Esophagus muscularis mucosa (tissue), 4 donors: Measurements from ENCODE around the gene KRT9. TPM values are rescaled to one million over a fixed set of nuclear protein-coding genes. Genes with fewer than 3 reads are reported as not detected.

Experiments
- DNase-seq: peaks from one replicate; pipeline ENCODE4 v3.0.0-alpha.2; 2017; ENCODE audit errors: extremely low spot score
- H3K27ac ChIP-seq, 4 donors: fragments of 200-600 bp; sonication (generic); replicated peaks in 1 of 4; 1 replicate in 3 of 4; 2 replicates in 1 of 4; pipeline ENCODE4 v1.5.1; 2016 to 2019; ENCODE audit warnings: mild to moderate bottlenecking in 1 of 4
- H3K27me3 ChIP-seq, 4 donors: fragments of 200-600 bp; sonication (generic); one replicate each; pipeline versions ENCODE4 v1.5.1 to v1.6.0; 2016 to 2019
- H3K36me3 ChIP-seq, 4 donors: fragments of 200-600 bp; sonication (generic); one replicate each; pipeline ENCODE4 v1.5.1; 2016 to 2019
- H3K4me1 ChIP-seq, 4 donors: fragments of 200-600 bp; sonication (generic); one replicate each; pipeline ENCODE4 v1.5.1; 2016 to 2019
- H3K4me3 ChIP-seq, 4 donors: fragments of 200-600 bp; sonication (generic); 1 replicate in 2 of 4; 2 replicates in 2 of 4; pipeline ENCODE4 v1.5.1; 2016 to 2019; ENCODE audit warnings: mild to moderate bottlenecking in 4 of 4, moderate library complexity in 1 of 4
- H3K9me3 ChIP-seq, 4 donors: fragments of 200-600 bp; sonication (generic); 1 replicate in 3 of 4; 2 replicates in 1 of 4; pipeline ENCODE4 v1.5.1; 2016 to 2019
- CTCF ChIP-seq, 3 experiments: fragments of 200-600 bp in 2 of 3; fragments of 450-650 bp in 1 of 3; sonication (generic) in 2 of 3; IDR thresholded peaks; one replicate each; pipeline ENCODE4 v1.5.1; 2017 to 2019; ENCODE audit warnings: antibody characterized with exemption in 3 of 3, mild to moderate bottlenecking in 2 of 3, moderate library complexity in 1 of 3
- EP300 ChIP-seq: sonication (generic); formaldehyde crosslinking; IDR thresholded peaks from one replicate; pipeline ENCODE4 v1.6.1; 2017; ENCODE audit warnings: antibody characterized with exemption
- POLR2A ChIP-seq: fragments of 450-650 bp; IDR thresholded peaks from one replicate; pipeline ENCODE4 v1.6.1; 2017; ENCODE audit warnings: antibody characterized with exemption, moderate library complexity, mild to moderate bottlenecking, low read depth
- POLR2AphosphoS5 ChIP-seq, 2 donors: sonication (generic); formaldehyde crosslinking; IDR thresholded peaks; one replicate each; pipeline ENCODE4 v1.6.1; 2017; ENCODE audit warnings: antibody characterized with exemption in 2 of 2
- WGBS: methylation state at CpG from one replicate; pipeline ENCODE4 v1.1.5; 2018; 5-methylcytosine and 5-hydroxymethylcytosine counted together
- intact Hi-C: fragments of 100-400 bp; cut with DNase I; formaldehyde crosslinking; loops from one replicate; pipeline ENCODE4 v1.15.1; 2023
- total RNA-seq, 4 donors: library from RNA; depleted of rRNA; stranded (reverse); fragments of >200 nt; gene quantifications; one replicate each; pipeline versions ENCODE4 v1.1.0 to v1.2.1, GENCODE V29; 2016

The KRT9 gene
- total RNA-seq, 4 donors from 2014 or later: not detected

GRCh38 chr17:41555105-41555887, 16.6 kb downstream of the KRT9 start:
- TF ChIP-seq POLR2AphosphoS5 (IDR thresholded peaks at IDR 0.05) (no peak), POLR2A (no peak)
- no peak for DNase-seq
- H3K27ac ChIP-seq: no peak overlapping the region
- H3K9me3 ChIP-seq: no peaks in the 10 kb centered on the region
- 70% methylated on average over 5 of the region's 5 CpGs for WGBS
- H3K4me3 ChIP-seq: no peak overlapping the region
- intact Hi-C loops: no loop called here
- H3K27me3 ChIP-seq: peaks cover 0 to 15% (median 0%) of the 10 kb centered on the region in 4 donors
- H3K4me1 ChIP-seq: no peaks in the 10 kb centered on the region
- H3K36me3 ChIP-seq: no peaks in the 10 kb centered on the region

- H3K27ac ChIP-seq: no peak overlapping the region
- no peaks in the 10 kb centered on the region for H3K9me3 ChIP-seq
- no peaks in the 10 kb centered on the region for H3K36me3 ChIP-seq
- 85% methylated on average over 8 of the region's 8 CpGs for WGBS
- peaks cover 0 to 10% (median 0%) of the 10 kb centered on the region in 4 donors for H3K27me3 ChIP-seq
- TF ChIP-seq CTCF (IDR thresholded peaks at IDR 0.05) (no peak), EP300 (no peak), POLR2AphosphoS5 (IDR thresholded peaks at IDR 0.05) (no peak), POLR2A (no peak)
- intact Hi-C loops: no loop called here
- no peak overlapping the region for H3K4me3 ChIP-seq
- H3K4me1 ChIP-seq: peaks cover under 1 to 10% (median 3%) of the 10 kb centered on the region in 4 donors
- no peak for DNase-seq
Measured at GRCh38 chr17:41553987-41554680, 17.7 kb downstream of the KRT9 start.

GRCh38 chr17:41553176-41553575, 18.7 kb downstream of the KRT9 start:
- Histone ChIP-seq H3K9me3 (no peaks in the 10 kb centered on the region), H3K4me3 (no peak overlapping the region), H3K36me3 (no peaks in the 10 kb centered on the region), H3K27me3 (peaks cover 0 to 10% (median 0%) of the 10 kb centered on the region in 4 donors), H3K4me1 (peaks cover 10 to 20% (median 13%) of the 10 kb centered on the region in 4 donors), H3K27ac (no peak overlapping the region)
- intact Hi-C loops: no loop called here
- no peak for TF ChIP-seq CTCF (IDR thresholded peaks at IDR 0.05)
- TF ChIP-seq POLR2A: no peak
- no peak for TF ChIP-seq POLR2AphosphoS5 (IDR thresholded peaks at IDR 0.05)
- no peak for TF ChIP-seq EP300
- 85% methylated on average over 4 of the region's 4 CpGs for WGBS
- DNase-seq: no peak

- intact Hi-C loops: no loop called here
- WGBS: 92% methylated on average over 4 of the region's 5 CpGs
- Histone ChIP-seq H3K4me1 (peaks cover 17 to 26% (median 20%) of the 10 kb centered on the region in 4 donors), H3K9me3 (no peaks in the 10 kb centered on the region), H3K27me3 (peaks cover 0 to 10% (median 0%) of the 10 kb centered on the region in 4 donors), H3K36me3 (no peaks in the 10 kb centered on the region), H3K4me3 (no peak overlapping the region), H3K27ac (no peak overlapping the region)
- DNase-seq: no peak
- TF ChIP-seq POLR2A (no peak), CTCF (IDR thresholded peaks at IDR 0.05) (no peak), POLR2AphosphoS5 (IDR thresholded peaks at IDR 0.05) (no peak), EP300 (no peak)
Measured at GRCh38 chr17:41552455-41552854, 19.4 kb downstream of the KRT9 start.

- intact Hi-C loops: no loop called here
- Histone ChIP-seq H3K4me3 (no peak overlapping the region), H3K27ac (no peak overlapping the region), H3K36me3 (no peaks in the 10 kb centered on the region), H3K4me1 (peaks cover 17 to 26% (median 20%) of the 10 kb centered on the region in 4 donors), H3K27me3 (peaks cover 0 to 3% (median 0%) of the 10 kb centered on the region in 4 donors), H3K9me3 (peaks cover 0 to 9% (median 3%) of the 10 kb centered on the region in 4 donors)
- TF ChIP-seq CTCF (IDR thresholded peaks at IDR 0.05): no peak
- no peak for TF ChIP-seq POLR2A
- TF ChIP-seq POLR2AphosphoS5 (IDR thresholded peaks at IDR 0.05): no peak
- no peak for TF ChIP-seq EP300
- DNase-seq: no peak
- 57% methylated on average over 4 of the region's 5 CpGs for WGBS
Measured at GRCh38 chr17:41551365-41551764, 20.5 kb downstream of the KRT9 start.
